Measurements from ENCODE around the gene IL25.
"Not testable (repeated sequence)": the region's sequence is repeated elsewhere in the genome, so short reads cannot be mapped to it uniquely, and the experiment has no call there.

Gene IL25

GRCh38 chr14:23411563-23412525 lies 39.2 kb downstream of the IL25 start:
- no peak for DNase-seq

GRCh38 chr14:23413681-23414080 lies 41.1 kb downstream of the IL25 start:
- no peak for DNase-seq

GRCh38 chr14:23414254-23414653 lies 41.6 kb downstream of the IL25 start:
- DNase-seq = no peak

GRCh38 chr14:23414906-23415820 lies 42.6 kb downstream of the IL25 start:
- no peak for DNase-seq

- no peak for DNase-seq
Measured at GRCh38 chr14:23415821-23416778, 43.5 kb downstream of the IL25 start.

GRCh38 chr14:23416801-23417200 lies 44.2 kb downstream of the IL25 start:
- no peak for DNase-seq

GRCh38 chr14:23417269-23417668 lies 44.7 kb downstream of the IL25 start:
- not testable (repeated sequence) for DNase-seq

GRCh38 chr14:23418021-23418420 lies 45.4 kb downstream of the IL25 start:
- DNase-seq = no peak

- DNase-seq = not testable (repeated sequence)
Measured at GRCh38 chr14:23419646-23420045, 47.0 kb downstream of the IL25 start.

GRCh38 chr14:23421594-23421993 lies 49.0 kb downstream of the IL25 start:
- no peak for DNase-seq

GRCh38 chr14:23423657-23424056 lies 51.0 kb downstream of the IL25 start:
- DNase-seq = no peak

- DNase-seq = no peak
Measured at GRCh38 chr14:23425169-23425568, 52.6 kb downstream of the IL25 start.

- not testable (repeated sequence) for DNase-seq
Measured at GRCh38 chr14:23425798-23426197, 53.2 kb downstream of the IL25 start.
